ENCODE results near the gene CORO1C.

GRCh38 chr12:108614041-108614440 lies 117.3 kb downstream of the CORO1C start:
- no peak for TF ChIP-seq CTCF (IDR thresholded peaks at IDR 0.05)
- TF ChIP-seq EZH2phosphoT487 (IDR thresholded peaks at IDR 0.05) = no peak
- TF ChIP-seq EZH2 (IDR thresholded peaks at IDR 0.05) = no peak
